Mucosa of descending colon (tissue), 3 donors: ENCODE data around the gene SUSD3. TPM values are rescaled to one million over a fixed set of nuclear protein-coding genes. Genes with fewer than 3 reads are reported as not detected.
A peak's percentile ranks its signal among the peaks of the same experiment; 100 is the strongest.
"Not testable (repeated sequence)": the region's sequence is repeated elsewhere in the genome, so short reads cannot be mapped to it uniquely, and the experiment has no call there.

ENCODE experiments used
- ATAC-seq: fragments of 200-7000 bp; cut with Tn5 transposase; one replicate; pipeline ENCODE4 v1.9.1; 2020; ENCODE audit warnings: mild to moderate bottlenecking, moderate library complexity
- DNase-seq, 3 donors: peaks; one replicate each; pipeline ENCODE4 v3.0.0-alpha.2; 2020
- H3K36me3 ChIP-seq: fragments of 200-600 bp; one replicate; pipeline ENCODE4 v1.8.0; 2021; ENCODE audit warnings: low read depth, mild to moderate bottlenecking
- H3K4me1 ChIP-seq: fragments of 200-600 bp; one replicate; pipeline ENCODE4 v1.8.0; 2021; ENCODE audit warnings: low read depth, mild to moderate bottlenecking
- H3K4me3 ChIP-seq: fragments of 200-600 bp; one replicate; pipeline ENCODE4 v1.8.0; 2021; ENCODE audit warnings: mild to moderate bottlenecking
- H3K9me3 ChIP-seq: fragments of 200-600 bp; one replicate; pipeline ENCODE4 v1.8.0; 2021; ENCODE audit warnings: mild to moderate bottlenecking
- CTCF ChIP-seq: fragments of 200-600 bp; IDR thresholded peaks from one replicate; pipeline ENCODE4 v1.8.0; 2022; ENCODE audit warnings: antibody characterized with exemption, mild to moderate bottlenecking
- intact Hi-C, 2 donors: fragments of 100-400 bp; cut with DNase I in 1 of 2; cut with micrococcal nuclease in 1 of 2; formaldehyde crosslinking; loops; one replicate each; pipeline versions ENCODE4 v1.11.0 to v1.11.1; 2022; cut with DNase I, micrococcal nuclease
- total RNA-seq, 3 donors: library from RNA; stranded (reverse); fragmentation: NEBNext Ultra II Directional in 2 of 3; extraction: Animal tissue kit (Norgen Biotek cat#: 25700) in 2 of 3; gene quantifications; one replicate each; pipeline versions ENCODE4 v1.2.1 to v1.2.4, GENCODE V29; 2021 to 2023
- donor health status: DM: no; HTN: no; CAD: no; lungs with moderate emphysema.
- donor health status: DM: no; HTN: no; CAD: no.
- donor health status: DM: no; HTN: yes; CAD: no.

Gene SUSD3
- total RNA-seq, 3 donors from 2014 or later: 1.2 to 2.5 (median 1.8) TPM

- no peaks in the 10 kb centered on the region for H3K9me3 ChIP-seq
- H3K4me1 ChIP-seq: no peaks in the 10 kb centered on the region
- intact Hi-C loops: no loop called here
- ATAC-seq (no peak), DNase-seq (no peak)
- H3K36me3 ChIP-seq: no peaks in the 10 kb centered on the region
- no peak overlapping the region for H3K4me3 ChIP-seq
- no peak for TF ChIP-seq CTCF
These were observed 56.5 kb downstream of the SUSD3 start for GRCh38 chr9:93114984-93115335.

GRCh38 chr9:93115486-93116071 is 57.1 kb downstream of the SUSD3 start:
- DNase-seq (peak in 1 of 3 donors; percentile 5), ATAC-seq (no peak)
- intact Hi-C loops: no loop called here
- no peak for TF ChIP-seq CTCF
- no peaks in the 10 kb centered on the region for H3K36me3 ChIP-seq
- H3K4me1 ChIP-seq: no peaks in the 10 kb centered on the region
- no peaks in the 10 kb centered on the region for H3K9me3 ChIP-seq
- H3K4me3 ChIP-seq: no peak overlapping the region

- no peak for TF ChIP-seq CTCF
- DNase-seq: peak; percentile 57 to 82 (median 65)
- intact Hi-C loops: no loop called here
- peak; percentile 48 for ATAC-seq
- Histone ChIP-seq H3K4me1 (no peaks in the 10 kb centered on the region), H3K9me3 (no peaks in the 10 kb centered on the region), H3K4me3 (no peak overlapping the region), H3K36me3 (no peaks in the 10 kb centered on the region)
These were observed 57.8 kb downstream of the SUSD3 start for GRCh38 chr9:93116072-93116961.

- intact Hi-C loops, H3K36me3 ChIP-seq, ATAC-seq, H3K4me1 ChIP-seq, H3K9me3 ChIP-seq, H3K4me3 ChIP-seq: not testable (repeated sequence)
- peak in 2 of 3 donors; percentile 13 to 22 for DNase-seq
These were observed 59.0 kb downstream of the SUSD3 start for GRCh38 chr9:93117521-93117920.

- peak in 1 of 3 donors; percentile 22 for DNase-seq
- intact Hi-C loops: no loop called here
- no peak for ATAC-seq
- Histone ChIP-seq H3K9me3 (no peaks in the 10 kb centered on the region), H3K4me3 (no peak overlapping the region), H3K4me1 (no peaks in the 10 kb centered on the region), H3K36me3 (no peaks in the 10 kb centered on the region)
- no peak for TF ChIP-seq CTCF
These were observed 59.7 kb downstream of the SUSD3 start for GRCh38 chr9:93117924-93118862.
